Ascending aorta (tissue), 2 donors: ENCODE results near the gene PROSER3. TPM values are rescaled to one million over a fixed set of nuclear protein-coding genes. Genes with fewer than 3 reads are reported as not detected.

Experiments used
- DNase-seq, 2 donors: peaks; one replicate each; pipeline ENCODE4 v3.0.0-alpha.2; 2019; ENCODE audit warnings: low spot score in 2 of 2
- H3K27ac ChIP-seq, 2 donors: fragments of 200-600 bp; sonication (generic); one replicate each; pipeline ENCODE4 v1.5.1; 2016 to 2017; ENCODE audit warnings: mild to moderate bottlenecking in 1 of 2
- H3K27me3 ChIP-seq: fragments of 200-600 bp; sonication (generic); one replicate; pipeline ENCODE4 v1.5.1; 2017
- H3K36me3 ChIP-seq, 2 donors: fragments of 200-600 bp; sonication (generic); one replicate each; pipeline ENCODE4 v1.5.1; 2016
- H3K4me1 ChIP-seq, 2 donors: fragments of 200-600 bp; sonication (generic); one replicate each; pipeline ENCODE4 v1.5.1; 2016 to 2017; ENCODE audit warnings: mild to moderate bottlenecking in 1 of 2
- H3K4me3 ChIP-seq, 2 donors: fragments of 200-600 bp; sonication (generic); one replicate each; pipeline ENCODE4 v1.5.1; 2016 to 2017; ENCODE audit warnings: mild to moderate bottlenecking in 1 of 2
- H3K9me3 ChIP-seq, 2 donors: fragments of 200-600 bp; sonication (generic); one replicate each; pipeline ENCODE4 v1.5.1; 2016
- CTCF ChIP-seq, 3 experiments: fragments of 200-600 bp in 2 of 3; fragments of 450-650 bp in 1 of 3; sonication (generic) in 2 of 3; IDR thresholded peaks; one replicate each; pipeline ENCODE4 v1.5.1; 2016 to 2019; ENCODE audit warnings: antibody characterized with exemption in 3 of 3, mild to moderate bottlenecking in 1 of 3, moderate library complexity in 1 of 3
- intact Hi-C: fragments of 100-400 bp; cut with DNase I; formaldehyde crosslinking; loops from one replicate; pipeline ENCODE4 v1.15.1; 2023
- total RNA-seq: library from RNA; depleted of rRNA; stranded (reverse); fragments of >200 nt; gene quantifications from one replicate; pipeline ENCODE4 v1.1.0, GENCODE V29; 2016

Gene PROSER3
- total RNA-seq, 1 donor from 2014 or later: 6.5 TPM

DNA sequence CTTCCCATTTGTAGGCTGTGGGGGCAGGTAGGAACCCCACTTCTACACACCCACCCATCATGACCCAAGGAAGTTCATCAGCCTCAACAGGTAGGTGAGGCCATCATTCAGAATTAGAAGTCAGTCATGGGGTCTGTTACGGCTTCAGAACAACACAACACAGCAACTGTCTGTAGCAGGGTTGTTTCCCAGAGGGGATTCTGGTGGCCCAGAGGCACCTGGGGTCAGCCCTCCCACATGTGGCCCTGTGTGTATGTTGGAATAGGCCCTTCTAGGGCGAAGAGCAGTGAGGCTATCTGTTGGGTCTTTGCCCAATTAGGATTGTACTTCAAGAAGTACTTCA lies 19.1 kb upstream of the PROSER3 start:
- peak overlapping the region in 1 of 2 donors; percentile 78 for H3K27ac ChIP-seq
- intact Hi-C loops: no loop called here
- H3K36me3 ChIP-seq: peaks cover 28 to 45% of the 10 kb centered on the region in 2 donors

DNA sequence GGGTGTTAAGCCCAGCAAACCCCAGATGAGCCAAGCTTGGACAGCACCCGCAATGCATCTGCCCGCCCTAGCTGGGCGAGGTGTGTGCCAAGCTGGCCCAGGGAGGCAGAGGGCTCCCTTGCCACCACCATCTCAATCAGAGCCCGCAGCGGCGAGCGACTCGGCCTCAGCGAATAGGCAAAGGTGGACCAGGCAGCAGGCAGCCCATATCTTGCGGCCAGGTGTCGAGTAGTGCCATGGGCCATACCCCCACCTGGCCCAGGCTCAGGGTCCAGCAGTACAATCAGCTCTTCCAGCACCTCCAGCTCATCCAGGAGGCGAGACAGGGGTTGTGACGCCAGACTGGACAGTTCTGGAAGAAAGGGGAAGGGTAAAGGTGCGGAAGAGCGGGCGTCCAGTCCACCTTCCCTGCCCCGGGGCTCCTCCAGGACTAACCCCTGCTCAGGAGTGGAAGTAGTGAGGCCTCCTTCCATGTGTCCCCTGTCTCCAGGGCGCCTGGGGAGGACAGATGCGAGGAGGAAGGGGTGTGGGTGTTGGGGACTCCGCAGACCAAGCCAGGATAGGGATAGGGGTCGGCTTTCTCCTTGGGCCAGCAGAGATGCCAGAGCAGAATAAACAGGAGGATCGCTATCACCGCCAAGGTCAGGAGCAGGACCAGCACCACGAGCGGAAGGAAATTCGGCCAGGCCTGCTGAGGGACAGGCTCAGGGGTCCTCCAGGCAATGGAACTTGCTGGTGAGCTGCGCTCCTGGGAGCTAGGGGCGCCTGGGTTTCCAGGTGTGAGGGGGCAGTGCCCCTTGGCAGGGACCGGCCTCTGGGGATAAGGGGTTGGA lies 18.5 kb upstream of the PROSER3 start:
- intact Hi-C loops: loop anchor here (1.0 to 10.0 kb wide), 9 partner anchors 17 to 595 kb away; partner anchors contain the start of genes ETV2, FXYD7, HSPB6 and OVOL3
- H3K4me1 ChIP-seq: peaks cover 9 to 18% of the 10 kb centered on the region in 2 donors

More for the DNA sequence above, 19.1 kb upstream of the PROSER3 start:
- no peaks in the 10 kb centered on the region for H3K9me3 ChIP-seq
- no peak for TF ChIP-seq CTCF (IDR thresholded peaks at IDR 0.05)
- no peaks in the 10 kb centered on the region for H3K27me3 ChIP-seq
- DNase-seq: no peak
- H3K4me3 ChIP-seq: no peak overlapping the region
- peaks cover 5 to 12% of the 10 kb centered on the region in 2 donors for H3K4me1 ChIP-seq

GRCh38 chr19:35740108-35740422 lies 17.9 kb upstream of the PROSER3 start:
- Histone ChIP-seq H3K27me3 (no peaks in the 10 kb centered on the region), H3K9me3 (no peaks in the 10 kb centered on the region), H3K36me3 (peaks cover 16 to 34% of the 10 kb centered on the region in 2 donors), H3K4me1 (peaks cover 10 to 18% of the 10 kb centered on the region in 2 donors), H3K4me3 (peak overlapping the region; percentile 56 to 70), H3K27ac (peak overlapping the region; percentile 78)
- no peak for DNase-seq
- intact Hi-C loops: loop anchor here (1.0 to 10.0 kb wide), 9 partner anchors 17 to 595 kb away; partner anchors contain the start of genes ETV2, FXYD7, HSPB6 and OVOL3
- no peak for TF ChIP-seq CTCF (IDR thresholded peaks at IDR 0.05)

More for the DNA sequence above, 18.5 kb upstream of the PROSER3 start:
- Histone ChIP-seq H3K27me3 (no peaks in the 10 kb centered on the region), H3K4me3 (peak overlapping the region; percentile 56 to 70), H3K27ac (peak overlapping the region; percentile 78), H3K36me3 (peaks cover 22 to 38% of the 10 kb centered on the region in 2 donors), H3K9me3 (no peaks in the 10 kb centered on the region)
- TF ChIP-seq CTCF (IDR thresholded peaks at IDR 0.05): no peak
- DNase-seq: no peak

DNA sequence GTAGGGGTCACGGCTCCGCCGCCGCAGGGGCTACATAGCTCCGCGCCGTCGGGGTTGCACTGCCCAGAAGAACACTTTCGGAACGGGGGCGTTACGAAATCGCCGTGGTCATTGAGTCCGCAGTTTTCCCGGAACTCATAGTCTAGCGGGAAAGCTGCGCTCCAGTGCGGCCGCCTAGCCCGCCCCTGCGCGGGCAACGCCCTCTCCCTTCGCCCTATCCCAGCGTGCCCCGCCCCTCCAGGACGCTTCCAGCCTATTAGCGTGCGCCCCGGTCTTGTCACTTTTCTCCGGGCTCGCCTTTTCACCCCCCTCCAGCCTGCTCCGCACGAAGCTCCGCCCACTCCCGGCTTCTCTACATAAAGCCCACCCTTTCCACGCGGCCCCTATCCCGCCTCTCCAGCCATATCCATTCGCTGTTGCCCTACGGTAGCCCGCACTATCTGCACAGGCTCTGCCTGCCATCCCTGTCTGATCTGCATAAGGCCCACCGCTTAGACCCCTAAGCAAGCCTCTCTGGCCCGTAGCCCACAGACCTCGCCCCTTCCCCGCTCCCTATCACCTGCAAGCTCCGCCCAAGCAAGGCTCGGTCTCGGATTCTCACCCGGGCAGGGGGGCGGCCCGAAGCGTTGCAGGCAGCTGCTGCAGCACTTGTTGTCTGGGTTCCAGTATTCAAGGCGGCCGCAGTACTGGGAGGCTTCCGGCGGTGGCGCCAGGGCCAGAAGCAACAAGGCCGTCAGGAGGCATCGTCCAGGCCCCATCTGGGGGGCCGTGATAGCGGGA lies 17.4 kb upstream of the PROSER3 start:
- DNase-seq: peak; percentile 94 to 99
- Histone ChIP-seq H3K27ac (peak overlapping the region; percentile 81 to 85), H3K4me1 (peaks cover 10 to 18% of the 10 kb centered on the region in 2 donors), H3K9me3 (no peaks in the 10 kb centered on the region), H3K27me3 (no peaks in the 10 kb centered on the region), H3K36me3 (peaks cover 12 to 28% of the 10 kb centered on the region in 2 donors), H3K4me3 (peak overlapping the region; percentile 56 to 70)
- intact Hi-C loops: loop anchor here (1.0 to 10.0 kb wide), 9 partner anchors 16 to 596 kb away; partner anchors contain the start of genes ETV2, FXYD7, HSPB6 and OVOL3
- TF ChIP-seq CTCF (IDR thresholded peaks at IDR 0.05): peak; percentile 12 to 22 (median 18)

DNA sequence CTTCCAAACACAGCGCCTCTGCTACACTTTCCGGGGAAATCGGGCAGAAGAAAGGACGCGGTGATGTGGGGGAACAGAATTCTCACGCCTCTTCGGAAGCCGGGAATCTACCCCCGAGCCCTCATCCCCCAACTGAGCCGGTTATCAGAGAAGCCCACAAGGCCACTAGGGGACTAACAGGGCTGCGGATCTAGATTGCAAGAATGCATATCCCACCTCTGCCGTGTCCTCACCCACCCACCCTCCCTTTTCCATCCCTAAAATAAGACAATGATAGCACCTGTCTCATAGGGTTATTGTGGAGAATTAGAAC lies 16.8 kb upstream of the PROSER3 start:
- no peak for DNase-seq
- peaks cover 10 to 19% of the 10 kb centered on the region in 2 donors for H3K4me1 ChIP-seq
- H3K4me3 ChIP-seq: peak overlapping the region; percentile 56 to 70
- peaks cover 12 to 26% of the 10 kb centered on the region in 2 donors for H3K36me3 ChIP-seq
- intact Hi-C loops: loop anchor here (2.0 to 10.0 kb wide), 7 partner anchors 16 to 596 kb away; partner anchors contain the start of genes ETV2, FXYD7, HSPB6 and OVOL3
- H3K27me3 ChIP-seq: no peaks in the 10 kb centered on the region
- H3K9me3 ChIP-seq: no peaks in the 10 kb centered on the region
- no peak for TF ChIP-seq CTCF (IDR thresholded peaks at IDR 0.05)
- peak overlapping the region; percentile 81 to 85 for H3K27ac ChIP-seq
